Measurements from ENCODE around the gene PM20D2. TPM values are rescaled to one million over a fixed set of nuclear protein-coding genes. Genes with fewer than 3 reads are reported as not detected.

The PM20D2 gene
- polyA plus RNA-seq, 3 donors, result 1.2 to 2.1 (median 1.4) TPM

DNA sequence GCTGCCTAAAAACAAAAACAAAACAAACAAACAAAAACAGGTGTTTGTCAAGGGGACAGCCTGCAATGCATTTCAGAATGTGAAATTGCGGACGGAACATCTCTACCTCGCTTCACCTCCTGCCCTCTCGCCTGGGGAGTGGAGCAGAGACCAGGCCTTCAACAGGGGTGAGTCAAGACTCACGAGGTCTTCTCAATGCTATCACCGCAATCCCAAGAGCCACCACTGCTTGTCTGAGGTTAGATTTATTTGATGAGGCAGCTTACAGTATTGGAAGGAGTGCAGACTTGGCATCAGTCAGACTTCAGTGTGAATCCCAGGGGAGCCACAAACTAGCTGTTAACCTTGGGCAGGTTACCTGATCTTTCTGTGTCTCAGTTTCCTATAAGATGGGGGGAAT lies 63.6 kb downstream of the PM20D2 start:
- no peaks in the 10 kb centered on the region for H3K36me3 Mint-ChIP-seq
- Histone ChIP-seq H4K20me1 (ENCODE audit: insufficient read depth, low read length) (no peaks in the 10 kb centered on the region), H3K9me3 (replicated peaks in 1 of 2; ENCODE audit: control insufficient read depth in 1 of 2, insufficient read depth in 1 of 2, low read length in 2 of 2) (no peaks in the 10 kb centered on the region), H3K4me1 (ENCODE audit: control insufficient read depth in 1 of 2, insufficient read depth in 2 of 2, low read length in 2 of 2) (peaks cover 0 to under 1% of the 10 kb centered on the region in 2 donors), H3K27me3 (ENCODE audit: control insufficient read depth in 2 of 2, insufficient read depth in 2 of 2, low read length in 2 of 2) (no peaks in the 10 kb centered on the region), H3K9ac (ENCODE audit: insufficient read depth, low read length, poor library complexity, severe bottlenecking) (no peak overlapping the region), H3K4me2 (replicated peaks; ENCODE audit: extremely low read depth, low read length, poor library complexity, severe bottlenecking) (no peak overlapping the region), H3K4me3 (replicated peaks in 1 of 3; ENCODE audit: low read depth in 2 of 3, low read length in 3 of 3) (no peak overlapping the region), H3K36me3 (replicated peaks in 1 of 2; ENCODE audit: control insufficient read depth in 1 of 2, insufficient read depth in 2 of 2, low read length in 2 of 2) (no peaks in the 10 kb centered on the region), H3K27ac (ENCODE audit: low read depth in 1 of 2, low read length in 2 of 2) (no peak overlapping the region), H2AFZ (ENCODE audit: insufficient read depth, low read depth, low read length, poor library complexity, severe bottlenecking) (no peak overlapping the region), H3K79me2 (ENCODE audit: insufficient read depth, low read length) (no peaks in the 10 kb centered on the region)
- H3K27me3 Mint-ChIP-seq (ENCODE audit: low read depth in 3 of 3), result peaks cover 0 to 1% (median 0%) of the 10 kb centered on the region in 3 donors
- no CpG with 5 or more reads among the region's 6 CpGs for WGBS (ENCODE audit: insufficient coverage)
- TF ChIP-seq, protein P1, sequence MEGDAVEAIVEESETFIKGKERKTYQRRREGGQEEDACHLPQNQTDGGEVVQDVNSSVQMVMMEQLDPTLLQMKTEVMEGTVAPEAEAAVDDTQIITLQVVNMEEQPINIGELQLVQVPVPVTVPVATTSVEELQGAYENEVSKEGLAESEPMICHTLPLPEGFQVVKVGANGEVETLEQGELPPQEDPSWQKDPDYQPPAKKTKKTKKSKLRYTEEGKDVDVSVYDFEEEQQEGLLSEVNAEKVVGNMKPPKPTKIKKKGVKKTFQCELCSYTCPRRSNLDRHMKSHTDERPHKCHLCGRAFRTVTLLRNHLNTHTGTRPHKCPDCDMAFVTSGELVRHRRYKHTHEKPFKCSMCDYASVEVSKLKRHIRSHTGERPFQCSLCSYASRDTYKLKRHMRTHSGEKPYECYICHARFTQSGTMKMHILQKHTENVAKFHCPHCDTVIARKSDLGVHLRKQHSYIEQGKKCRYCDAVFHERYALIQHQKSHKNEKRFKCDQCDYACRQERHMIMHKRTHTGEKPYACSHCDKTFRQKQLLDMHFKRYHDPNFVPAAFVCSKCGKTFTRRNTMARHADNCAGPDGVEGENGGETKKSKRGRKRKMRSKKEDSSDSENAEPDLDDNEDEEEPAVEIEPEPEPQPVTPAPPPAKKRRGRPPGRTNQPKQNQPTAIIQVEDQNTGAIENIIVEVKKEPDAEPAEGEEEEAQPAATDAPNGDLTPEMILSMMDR (IDR thresholded peaks at IDR 0.05), result no peak
- peaks cover 7% of the 10 kb centered on the region for H3K4me1 Mint-ChIP-seq
- no peak overlapping the region for H3K27ac Mint-ChIP-seq
- intact Hi-C loops (cut with micrococcal nuclease), result no loop called here
- no peak overlapping the region for H3K4me3 Mint-ChIP-seq
- DNase-seq, result no peak
- H3K9me3 Mint-ChIP-seq, result peaks cover 0 to 2% (median 0%) of the 10 kb centered on the region in 7 donors

DNA sequence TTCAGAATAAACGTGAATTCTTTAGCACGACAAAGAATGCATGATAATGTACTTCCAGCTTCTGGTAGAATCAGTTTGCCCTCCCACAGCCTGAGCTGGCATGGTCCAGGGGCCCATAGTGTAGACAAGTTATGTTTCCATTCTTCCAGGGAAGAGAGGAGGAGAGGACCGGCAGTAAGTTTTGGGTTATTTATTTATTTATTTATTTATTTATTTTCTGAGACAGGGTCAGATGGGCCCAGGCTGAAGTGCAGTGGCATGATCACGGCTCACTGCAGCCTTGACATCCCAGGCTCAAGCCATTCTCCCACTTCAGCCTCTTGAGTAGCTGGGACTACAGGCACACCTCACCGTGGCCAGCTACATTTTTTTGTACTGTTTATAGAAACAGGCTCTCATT lies 66.6 kb downstream of the PM20D2 start:
- Histone ChIP-seq H4K20me1 (ENCODE audit: insufficient read depth, low read length) (no peaks in the 10 kb centered on the region), H3K27ac (ENCODE audit: low read depth in 1 of 2, low read length in 2 of 2) (no peak overlapping the region), H3K4me2 (replicated peaks; ENCODE audit: extremely low read depth, low read length, poor library complexity, severe bottlenecking) (no peak overlapping the region), H3K27me3 (ENCODE audit: control insufficient read depth in 2 of 2, insufficient read depth in 2 of 2, low read length in 2 of 2) (no peaks in the 10 kb centered on the region), H3K4me3 (replicated peaks in 1 of 3; ENCODE audit: low read depth in 2 of 3, low read length in 3 of 3) (no peak overlapping the region), H3K9ac (ENCODE audit: insufficient read depth, low read length, poor library complexity, severe bottlenecking) (no peak overlapping the region), H3K4me1 (ENCODE audit: control insufficient read depth in 1 of 2, insufficient read depth in 2 of 2, low read length in 2 of 2) (peaks cover 19 to 24% of the 10 kb centered on the region in 2 donors), H2AFZ (ENCODE audit: insufficient read depth, low read depth, low read length, poor library complexity, severe bottlenecking) (no peak overlapping the region), H3K79me2 (ENCODE audit: insufficient read depth, low read length) (no peaks in the 10 kb centered on the region), H3K36me3 (replicated peaks in 1 of 2; ENCODE audit: control insufficient read depth in 1 of 2, insufficient read depth in 2 of 2, low read length in 2 of 2) (no peaks in the 10 kb centered on the region), H3K9me3 (replicated peaks in 1 of 2; ENCODE audit: control insufficient read depth in 1 of 2, insufficient read depth in 1 of 2, low read length in 2 of 2) (no peaks in the 10 kb centered on the region)
- WGBS (ENCODE audit: insufficient coverage), result 80% methylated on average over 2 of the region's 5 CpGs
- DNase-seq, result no peak
- Mint-ChIP-seq H3K4me3 (no peak overlapping the region), H3K27ac (no peak overlapping the region), H3K4me1 (peaks cover 33% of the 10 kb centered on the region), H3K9me3 (peaks cover 0 to 2% (median 0%) of the 10 kb centered on the region in 7 donors), H3K36me3 (no peaks in the 10 kb centered on the region), H3K27me3 (ENCODE audit: low read depth in 3 of 3) (peaks cover 0 to 3% (median 0%) of the 10 kb centered on the region in 3 donors)
- TF ChIP-seq, protein P1 (IDR thresholded peaks at IDR 0.05), result no peak
- intact Hi-C loops (cut with micrococcal nuclease), result no loop called here

Data from CD14-positive monocyte (primary cell).